NCI-H2227 (cell line): ENCODE data around the gene CD38.
"Not testable (repeated sequence)": the region's sequence is repeated elsewhere in the genome, so short reads cannot be mapped to it uniquely, and the experiment has no call there.

ENCODE experiments used
- DNase-seq: peaks from one replicate; lab custom pipeline; 2025; ENCODE audit not compliant: unreplicated experiment; lab: John Stamatoyannopoulos, UW

Gene CD38

GRCh38 chr4:15794905-15795304, 16.8 kb downstream of the CD38 start:
- no peak for DNase-seq

- DNase-seq: no peak
Observed at GRCh38 chr4:15797320-15797719, 19.2 kb downstream of the CD38 start.

- DNase-seq: no peak
Observed at GRCh38 chr4:15799141-15799540, 21.0 kb downstream of the CD38 start.

GRCh38 chr4:15799701-15800100, 21.6 kb downstream of the CD38 start:
- DNase-seq: no peak

GRCh38 chr4:15802497-15802896, 24.4 kb downstream of the CD38 start:
- DNase-seq: not testable (repeated sequence)

- peak; percentile 60 for DNase-seq
Observed at GRCh38 chr4:15805583-15806517, 27.7 kb downstream of the CD38 start.

- no peak for DNase-seq
Observed at GRCh38 chr4:15809058-15809457, 30.9 kb downstream of the CD38 start.

- no peak for DNase-seq
Observed at GRCh38 chr4:15809466-15809865, 31.3 kb downstream of the CD38 start.

- no peak for DNase-seq
Observed at GRCh38 chr4:15811703-15812337, 33.7 kb downstream of the CD38 start.

- DNase-seq: no peak
Observed at GRCh38 chr4:15832523-15833451, 54.7 kb downstream of the CD38 start.

- no peak for DNase-seq
Observed at GRCh38 chr4:15833801-15834200, 55.7 kb downstream of the CD38 start.

- DNase-seq: no peak
Observed at GRCh38 chr4:15836362-15836761, 58.2 kb downstream of the CD38 start.

- no peak for DNase-seq
Observed at GRCh38 chr4:15837591-15837990, 59.5 kb downstream of the CD38 start.

- peak; percentile 1 for DNase-seq
Observed at GRCh38 chr4:15841194-15841730, 63.1 kb downstream of the CD38 start.

- DNase-seq: no peak
Observed at GRCh38 chr4:15847746-15848145, 69.6 kb downstream of the CD38 start.

- no peak for DNase-seq
Observed at GRCh38 chr4:15848191-15848842, 70.2 kb downstream of the CD38 start.

- DNase-seq: no peak
Observed at GRCh38 chr4:15851969-15852368, 73.8 kb downstream of the CD38 start.

GRCh38 chr4:15852524-15852923, 74.4 kb downstream of the CD38 start:
- no peak for DNase-seq

GRCh38 chr4:15853345-15853744, 75.2 kb downstream of the CD38 start:
- DNase-seq: no peak

- DNase-seq: no peak
Observed at GRCh38 chr4:15855804-15856475, 77.8 kb downstream of the CD38 start.
